HG03159 (cell line): Measurements from ENCODE around the gene NFASC.

Experiments
- ATAC-seq: cut with Tn5 transposase; IDR thresholded peaks from one replicate; pipeline ENCODE4 v1.9.1; 2021; ENCODE audit warnings: mild to moderate bottlenecking, moderate library complexity; ENCODE audit not compliant: unreplicated experiment

The NFASC gene

GRCh38 chr1:204858363-204858821 is 12.3 kb upstream of the NFASC start:
- ATAC-seq, result no peak

GRCh38 chr1:204859861-204860267 is 10.8 kb upstream of the NFASC start:
- no peak for ATAC-seq

- no peak for ATAC-seq
These were observed 7.6 kb upstream of the NFASC start for GRCh38 chr1:204863024-204863423.

- ATAC-seq, result no peak
These were observed 6.9 kb upstream of the NFASC start for GRCh38 chr1:204863730-204864129.

DNA sequence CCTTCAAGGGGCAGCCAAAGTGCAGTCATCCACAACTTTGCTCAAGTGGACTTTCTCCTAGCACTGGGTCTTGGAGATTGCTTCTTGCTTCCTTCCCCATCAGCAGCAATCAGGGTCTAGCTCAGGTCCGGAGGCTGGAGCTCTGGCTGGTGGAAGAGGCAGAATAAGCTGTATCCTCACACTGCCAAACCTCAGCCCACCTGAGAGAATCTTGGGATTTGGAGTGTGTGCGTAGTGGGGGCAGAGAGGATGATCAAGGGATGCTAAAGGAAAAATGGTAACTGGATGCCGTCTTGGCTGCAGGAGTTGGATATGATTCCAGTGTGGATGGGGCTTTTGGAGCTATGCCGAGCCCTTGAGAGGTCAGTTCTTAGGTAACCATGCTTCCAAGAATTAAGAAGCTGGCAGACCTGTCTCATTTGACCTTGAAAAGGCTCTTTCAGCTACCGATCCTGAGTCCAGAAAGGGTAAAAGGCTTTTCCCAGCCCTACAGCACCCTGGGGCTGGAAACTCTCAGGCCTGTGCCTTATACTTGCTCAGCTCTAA is 4.5 kb upstream of the NFASC start:
- ATAC-seq, result no peak

DNA sequence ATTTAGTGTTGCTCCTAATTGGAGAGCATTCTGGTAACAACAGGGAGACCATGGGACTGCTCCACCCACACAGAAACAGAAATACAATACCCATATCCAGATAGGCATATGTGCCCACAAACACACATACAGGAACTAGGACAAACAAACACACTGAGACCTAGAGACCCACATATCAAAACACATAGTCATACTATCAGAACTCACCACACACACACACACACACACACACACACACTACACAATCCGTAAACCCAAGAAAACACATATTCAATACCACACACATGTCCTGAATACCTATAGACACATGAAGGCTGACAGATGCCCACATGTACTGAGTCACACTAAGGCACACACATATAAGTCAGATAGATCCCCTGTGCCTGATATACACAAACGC is 3.5 kb upstream of the NFASC start:
- ATAC-seq, result no peak

DNA sequence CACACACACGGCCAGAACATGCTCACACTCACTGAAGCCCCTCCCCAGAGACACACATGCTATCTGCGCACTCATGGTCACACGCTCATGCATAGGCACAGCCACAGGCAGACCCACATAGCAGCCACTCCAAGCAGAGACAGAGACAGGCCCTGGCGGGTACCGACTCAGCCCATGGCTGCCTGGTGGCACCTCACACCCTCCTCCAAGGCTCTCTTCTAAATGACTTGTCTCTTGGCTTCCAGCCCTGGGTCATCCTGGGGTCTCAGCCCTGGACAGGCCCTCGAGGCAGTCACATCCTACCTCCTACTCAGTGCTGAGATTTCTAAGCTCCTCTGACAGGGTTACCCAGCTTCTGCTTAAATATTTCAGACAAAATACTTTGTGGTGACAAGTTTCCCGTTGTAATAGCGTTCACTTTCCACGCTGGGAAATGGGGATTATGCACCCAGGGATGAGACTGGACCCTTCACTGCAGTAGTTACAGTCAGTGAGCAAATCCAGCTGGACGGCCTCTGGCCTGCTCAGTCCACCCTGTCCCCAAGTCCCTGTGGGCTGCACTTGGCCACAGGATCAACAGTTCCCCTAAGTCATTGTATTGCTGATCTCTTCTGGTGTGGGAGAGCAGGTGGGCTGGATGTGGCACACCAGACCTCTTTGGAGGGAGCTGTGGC is 2.9 kb upstream of the NFASC start:
- no peak for ATAC-seq

DNA sequence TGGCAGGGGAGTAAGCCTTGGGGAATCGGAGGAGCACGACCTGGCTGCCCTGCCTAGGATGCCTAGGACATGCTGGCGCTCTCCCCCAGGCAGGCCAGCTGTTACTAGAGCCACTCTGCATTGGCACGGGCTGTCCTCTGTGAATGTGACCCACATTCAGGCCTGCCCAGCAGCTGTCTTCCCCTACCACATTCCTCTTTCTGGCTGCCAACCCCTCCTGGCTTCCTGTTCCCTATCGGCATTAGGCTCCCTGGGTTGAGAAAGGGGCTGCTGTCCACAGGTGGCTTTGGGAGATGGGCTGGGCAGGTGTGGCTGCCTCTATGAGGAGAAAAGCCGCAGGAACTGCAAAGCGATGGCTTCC is 2.3 kb upstream of the NFASC start:
- ATAC-seq, result no peak

DNA sequence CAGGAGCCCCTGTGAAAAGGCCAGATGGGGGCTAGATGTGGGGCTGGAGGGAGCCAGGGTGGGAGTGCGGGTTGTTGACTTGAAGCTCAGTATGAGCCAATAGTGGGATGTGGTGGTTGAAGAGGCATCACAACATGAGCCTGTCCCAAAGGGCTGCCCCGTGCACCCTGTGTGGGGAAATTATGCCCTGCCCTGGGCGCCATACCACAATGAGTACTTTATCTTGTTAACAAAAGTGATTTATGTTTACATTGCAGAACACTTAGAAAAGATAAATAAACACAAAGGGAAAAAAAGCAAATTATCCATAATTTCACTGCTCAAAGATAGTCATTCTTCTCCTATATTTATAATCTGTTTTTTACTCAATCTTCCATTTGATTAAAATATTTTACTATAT is 1.6 kb upstream of the NFASC start:
- no peak for ATAC-seq

DNA sequence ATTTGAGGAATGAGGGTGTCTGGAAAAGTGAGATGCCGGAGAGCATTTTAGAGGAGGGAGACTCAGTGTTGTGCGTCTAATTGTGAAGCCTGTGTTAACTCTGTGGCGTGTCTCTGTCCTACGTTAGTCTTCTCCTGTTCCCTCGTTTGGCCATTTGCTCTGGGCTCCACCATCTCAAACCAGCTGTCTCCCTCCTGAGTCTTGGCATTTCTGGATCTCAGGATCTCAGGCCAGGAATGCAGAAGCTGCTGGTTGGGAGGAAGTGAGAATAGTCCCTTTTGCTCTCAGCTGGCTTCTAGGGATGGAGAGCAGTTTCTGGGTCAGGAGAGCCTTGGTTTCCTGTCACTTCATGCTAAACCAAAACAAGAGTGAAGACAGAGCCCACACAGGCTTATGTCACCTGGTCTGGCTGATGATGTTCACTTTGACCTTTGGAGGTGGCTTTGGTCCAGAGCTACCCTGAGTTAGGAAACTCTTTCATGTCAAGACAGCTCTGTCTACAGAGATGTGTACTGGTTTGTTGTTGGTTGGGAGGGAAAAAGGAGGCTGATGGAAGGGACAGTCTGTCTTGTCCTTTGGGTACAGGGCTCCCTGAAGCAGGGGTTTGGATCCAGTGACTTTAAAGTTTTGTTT is 859 bp downstream of the NFASC start:
- ATAC-seq, result no peak

- ATAC-seq, result no peak
These were observed 1.7 kb downstream of the NFASC start for GRCh38 chr1:204872262-204872881.

GRCh38 chr1:204873176-204873575 is 2.5 kb downstream of the NFASC start:
- ATAC-seq, result no peak

- ATAC-seq, result no peak
These were observed 3.1 kb downstream of the NFASC start for GRCh38 chr1:204873714-204874113.

DNA sequence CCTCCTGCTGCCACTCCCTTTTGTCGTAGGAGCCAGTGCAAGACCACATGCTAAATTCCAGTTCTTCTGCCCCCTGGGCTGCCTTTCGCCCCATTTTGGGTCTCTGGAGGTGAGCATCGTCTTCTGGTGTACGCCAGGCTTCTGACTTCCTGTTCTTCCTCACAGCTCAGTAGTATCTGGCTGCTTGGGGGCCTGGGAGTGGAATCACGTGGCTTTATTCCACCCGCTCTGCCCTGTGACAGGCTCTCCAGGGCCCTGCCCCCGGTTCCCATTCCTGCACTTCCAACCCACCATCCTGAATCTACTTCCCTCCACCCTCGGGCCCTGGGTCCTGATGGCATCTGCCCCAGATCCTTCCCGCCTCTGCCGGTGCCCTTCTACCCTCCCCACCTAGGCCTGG is 3.6 kb downstream of the NFASC start:
- ATAC-seq, result no peak

- no peak for ATAC-seq
These were observed 4.6 kb downstream of the NFASC start for GRCh38 chr1:204875255-204875654.

GRCh38 chr1:204878621-204879234 is 8.1 kb downstream of the NFASC start:
- no peak for ATAC-seq

GRCh38 chr1:204879351-204879750 is 8.7 kb downstream of the NFASC start:
- no peak for ATAC-seq

DNA sequence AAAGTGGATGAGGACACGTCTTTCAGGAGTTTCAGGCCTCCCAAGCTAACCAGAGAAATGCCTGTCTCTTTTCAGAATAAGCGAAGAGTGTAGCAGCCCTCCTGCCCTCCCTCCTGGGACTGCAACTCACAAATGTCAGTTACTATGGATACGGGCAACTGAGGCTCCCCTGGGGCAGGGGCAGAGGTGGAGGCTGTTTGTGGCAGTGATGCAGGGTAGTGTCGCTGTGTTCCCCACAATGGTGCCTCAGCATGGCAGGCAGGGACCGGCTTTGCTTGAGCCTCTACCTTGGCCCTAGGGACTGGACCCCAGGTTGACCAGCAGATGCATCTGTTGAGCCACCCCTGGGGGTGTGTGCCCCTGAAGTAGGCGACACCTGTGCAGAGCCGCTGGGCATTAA is 10.2 kb downstream of the NFASC start:
- no peak for ATAC-seq

DNA sequence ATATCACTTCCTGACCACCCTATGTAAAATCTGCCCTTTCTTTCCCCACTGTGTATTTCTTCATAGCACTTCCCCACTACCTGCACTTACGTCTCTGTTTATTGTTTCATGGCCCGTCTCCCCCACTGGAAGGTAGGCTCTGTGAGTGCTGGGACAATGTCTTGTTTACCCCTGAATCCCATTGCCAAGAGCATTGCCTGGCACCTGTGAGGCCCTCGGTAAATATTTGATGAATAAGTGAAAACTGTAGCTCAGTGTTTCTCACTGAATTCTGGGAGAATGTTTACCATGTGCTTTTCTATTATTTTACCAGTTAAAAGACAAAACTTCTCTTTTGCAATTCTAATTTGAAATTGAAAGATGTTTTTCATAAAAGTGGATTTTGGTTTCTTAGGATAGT is 11.8 kb downstream of the NFASC start:
- no peak for ATAC-seq

DNA sequence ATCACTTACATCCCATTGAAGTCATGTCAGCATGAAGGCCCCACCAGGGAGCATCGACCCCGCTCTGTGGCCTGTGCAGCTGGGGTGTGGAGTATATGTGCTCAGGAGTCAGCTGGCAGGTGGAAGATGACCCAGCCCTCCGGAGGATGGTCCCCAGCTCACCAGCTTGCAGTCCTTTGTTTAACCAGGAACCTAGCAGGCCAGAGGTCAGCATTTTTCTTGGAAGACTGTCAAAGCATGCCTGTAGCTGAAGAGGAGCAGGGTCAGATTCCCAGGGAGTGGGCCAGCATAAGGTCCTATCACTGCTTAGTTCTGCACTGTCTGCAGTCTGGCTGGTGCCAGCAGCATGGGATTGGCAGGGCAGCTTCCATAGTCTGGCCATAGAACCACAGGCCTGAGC is 12.7 kb downstream of the NFASC start:
- ATAC-seq, result no peak

DNA sequence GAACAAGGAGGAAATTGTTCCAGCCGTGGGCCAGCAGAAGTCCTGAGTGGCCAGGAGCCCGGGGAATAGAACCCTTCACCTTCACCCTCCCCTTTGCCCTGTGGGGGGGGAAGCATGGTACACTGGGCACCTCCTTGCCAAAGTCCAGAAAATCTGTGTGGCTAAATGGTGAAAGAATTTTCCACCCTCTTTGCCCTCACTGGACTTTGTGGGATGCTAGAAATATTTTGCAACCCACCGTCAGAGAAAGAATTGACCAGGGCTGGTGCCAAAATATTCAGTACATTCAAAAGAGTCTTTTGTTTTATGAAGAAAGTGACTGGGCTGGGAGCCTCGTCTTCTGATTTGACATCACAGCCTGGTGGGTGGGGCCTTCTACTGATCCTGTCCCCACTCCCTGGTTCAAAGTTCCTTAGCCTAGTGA is 14.6 kb downstream of the NFASC start:
- ATAC-seq, result no peak

DNA sequence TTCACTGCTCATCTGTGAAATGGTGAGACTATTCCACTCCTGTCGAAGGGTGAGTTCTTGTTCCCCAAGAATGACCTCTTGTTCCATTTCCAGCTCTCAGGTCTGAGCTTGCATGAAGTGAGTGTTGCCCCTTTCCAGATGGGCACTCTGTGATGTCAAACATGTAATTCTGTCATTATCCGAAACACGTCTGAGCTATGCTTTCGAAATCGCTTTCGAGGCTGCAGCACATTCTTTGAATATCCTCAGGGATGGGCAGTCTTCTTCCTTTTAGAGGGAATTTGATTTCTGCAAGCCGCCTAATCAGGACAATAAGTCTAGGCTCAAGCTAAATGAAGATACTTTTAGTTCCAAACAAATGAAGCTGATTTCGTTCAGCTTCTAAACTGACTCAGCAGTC is 15.1 kb downstream of the NFASC start:
- ATAC-seq, result no peak
